Measurements from ENCODE around the gene OLIG2.

GRCh38 chr21:33058527-33058926 is 32.8 kb downstream of the OLIG2 start:
- no peak for TF ChIP-seq CTCF (IDR thresholded peaks at IDR 0.05)
- TF ChIP-seq POLR2A (IDR thresholded peaks at IDR 0.05): no peak
- TF ChIP-seq EP300 (IDR thresholded peaks at IDR 0.05): no peak

Data from gastroesophageal sphincter (tissue), 3 donors.